ENCODE measurements around the gene OSBPL9. TPM values are rescaled to one million over a fixed set of nuclear protein-coding genes. Genes with fewer than 3 reads are reported as not detected.
"Not testable (repeated sequence)": the region's sequence is repeated elsewhere in the genome, so short reads cannot be mapped to it uniquely, and the experiment has no call there.

Gene OSBPL9
- total and polyA plus RNA-seq, 9 of the 15 experiments (the other 6 are each of a cell fraction or from before 2014, with no cell fraction given) = 43.9 to 217 (median 170) TPM

DNA sequence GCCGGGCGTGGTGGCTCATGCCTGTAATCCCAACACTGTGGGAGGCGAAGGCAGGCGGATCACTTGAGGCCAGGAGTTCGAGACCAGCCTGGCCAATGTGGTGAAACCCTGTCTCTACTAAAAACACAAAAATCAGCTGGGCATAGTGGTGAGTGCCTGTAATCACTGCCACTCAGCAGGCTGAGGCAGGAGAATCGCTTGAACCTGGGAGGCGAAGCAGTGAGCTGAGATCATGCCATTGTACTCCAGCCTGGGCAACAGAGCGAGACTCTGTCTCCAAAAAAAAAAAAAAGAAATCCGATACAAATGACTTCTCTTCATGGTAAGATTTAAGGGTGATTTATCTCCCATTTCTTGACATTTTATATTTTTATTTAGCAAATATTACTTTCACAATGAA, 202.1 kb downstream of the OSBPL9 start:
- FAIRE-seq; H2AFZ ChIP-seq (ENCODE audit: low read depth, low read length); H3K79me2 ChIP-seq (ENCODE audit: control insufficient read depth, insufficient read depth, low read length); H3K4me3 ChIP-seq; intact Hi-C loops (cut with micrococcal nuclease); ATAC-seq; in situ Hi-C loops (cut with MboI); H4K20me1 ChIP-seq (replicated peaks; ENCODE audit: control insufficient read depth, insufficient read depth, low read length); H3K27ac ChIP-seq (ENCODE audit: extremely low read depth, low read depth, low read length); H3K4me2 ChIP-seq (ENCODE audit: insufficient read depth, low read length); POLR2A ChIA-PET; CTCF ChIA-PET (ENCODE audit: low intra/inter-chr PET ratio); DNase-seq (ENCODE audit: extremely low read depth in 1 of 4, low spot score in 3 of 4); H3K9me1 ChIP-seq (ENCODE audit: control insufficient read depth, insufficient read depth, low read length); H3K9ac ChIP-seq (ENCODE audit: insufficient read depth in 1 of 2, low read depth in 2 of 2, low read length in 2 of 2); BruUV-seq (replicated peaks); H3K9me3 ChIP-seq (replicated peaks; ENCODE audit: control insufficient read depth, insufficient read depth, low read depth, low read length); H3K4me1 ChIP-seq (replicated peaks in 1 of 2; ENCODE audit: control insufficient read depth in 2 of 2, insufficient read depth in 2 of 2, low read length in 2 of 2); H3K27me3 ChIP-seq (ENCODE audit: control insufficient read depth in 2 of 2, insufficient read depth in 2 of 2, low read length in 2 of 2): not testable (repeated sequence)
- peaks cover 91% of the 10 kb centered on the region for H3K36me3 ChIP-seq (ENCODE audit: control insufficient read depth, insufficient read depth, low read length)
- WGBS (ENCODE audit: insufficient coverage, low coverage, missing lambda C conversion rate) = 95% methylated on average over 9 of the region's 9 CpGs

DNA sequence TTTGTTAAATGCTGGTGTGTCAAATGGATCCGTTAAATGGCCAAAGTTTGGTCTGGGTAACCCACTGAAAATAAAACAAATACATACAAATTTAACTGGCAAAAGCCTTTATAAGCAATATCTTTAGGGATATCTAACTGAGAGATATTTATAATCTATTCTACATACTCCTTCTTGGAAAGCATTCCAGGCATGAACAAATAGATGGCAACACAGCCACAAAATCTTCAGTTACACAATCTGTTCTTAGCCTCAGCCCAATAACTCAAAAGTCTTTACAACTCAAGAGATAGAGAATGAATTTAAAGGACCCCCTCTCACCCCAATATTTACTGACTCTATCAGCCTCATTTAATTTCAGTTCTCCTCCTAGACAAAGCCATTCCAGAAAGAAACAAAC, 202.9 kb downstream of the OSBPL9 start:
- no peak overlapping the region for H3K4me3 ChIP-seq
- ChIA-PET CTCF (ENCODE audit: low intra/inter-chr PET ratio) (no interaction called here), POLR2A (no interaction called here)
- no peaks in the 10 kb centered on the region for H3K9me1 ChIP-seq (ENCODE audit: control insufficient read depth, insufficient read depth, low read length)
- no peak overlapping the region for H2AFZ ChIP-seq (ENCODE audit: low read depth, low read length)
- H3K4me1 ChIP-seq (replicated peaks in 1 of 2; ENCODE audit: control insufficient read depth in 2 of 2, insufficient read depth in 2 of 2, low read length in 2 of 2) = no peaks in the 10 kb centered on the region
- H3K9me3 ChIP-seq (replicated peaks; ENCODE audit: control insufficient read depth, insufficient read depth, low read depth, low read length) = no peaks in the 10 kb centered on the region
- BruUV-seq (replicated peaks) = no TSS peak
- no peaks in the 10 kb centered on the region for H3K27me3 ChIP-seq (ENCODE audit: control insufficient read depth in 2 of 2, insufficient read depth in 2 of 2, low read length in 2 of 2)
- FAIRE-seq (no peak), ATAC-seq (no peak), DNase-seq (ENCODE audit: extremely low read depth in 1 of 4, low spot score in 3 of 4) (no peak)
- peaks cover 89% of the 10 kb centered on the region for H3K36me3 ChIP-seq (ENCODE audit: control insufficient read depth, insufficient read depth, low read length)
- H3K27ac ChIP-seq (ENCODE audit: extremely low read depth, low read depth, low read length) = no peak overlapping the region
- no peaks in the 10 kb centered on the region for H3K79me2 ChIP-seq (ENCODE audit: control insufficient read depth, insufficient read depth, low read length)
- WGBS (ENCODE audit: insufficient coverage, low coverage, missing lambda C conversion rate) = 93% methylated on average over 1 of the region's 1 CpG
- no peak overlapping the region for H3K9ac ChIP-seq (ENCODE audit: insufficient read depth in 1 of 2, low read depth in 2 of 2, low read length in 2 of 2)
- intact Hi-C loops (cut with micrococcal nuclease) (loop anchor here (10.0 kb wide), 1 partner anchor 185 kb away; no protein-coding TSS in a partner anchor), in situ Hi-C loops (cut with MboI) (no loop called here)
- no peak overlapping the region for H3K4me2 ChIP-seq (ENCODE audit: insufficient read depth, low read length)
- H4K20me1 ChIP-seq (replicated peaks; ENCODE audit: control insufficient read depth, insufficient read depth, low read length) = no peaks in the 10 kb centered on the region
- TF ChIP-seq, protein P1, sequence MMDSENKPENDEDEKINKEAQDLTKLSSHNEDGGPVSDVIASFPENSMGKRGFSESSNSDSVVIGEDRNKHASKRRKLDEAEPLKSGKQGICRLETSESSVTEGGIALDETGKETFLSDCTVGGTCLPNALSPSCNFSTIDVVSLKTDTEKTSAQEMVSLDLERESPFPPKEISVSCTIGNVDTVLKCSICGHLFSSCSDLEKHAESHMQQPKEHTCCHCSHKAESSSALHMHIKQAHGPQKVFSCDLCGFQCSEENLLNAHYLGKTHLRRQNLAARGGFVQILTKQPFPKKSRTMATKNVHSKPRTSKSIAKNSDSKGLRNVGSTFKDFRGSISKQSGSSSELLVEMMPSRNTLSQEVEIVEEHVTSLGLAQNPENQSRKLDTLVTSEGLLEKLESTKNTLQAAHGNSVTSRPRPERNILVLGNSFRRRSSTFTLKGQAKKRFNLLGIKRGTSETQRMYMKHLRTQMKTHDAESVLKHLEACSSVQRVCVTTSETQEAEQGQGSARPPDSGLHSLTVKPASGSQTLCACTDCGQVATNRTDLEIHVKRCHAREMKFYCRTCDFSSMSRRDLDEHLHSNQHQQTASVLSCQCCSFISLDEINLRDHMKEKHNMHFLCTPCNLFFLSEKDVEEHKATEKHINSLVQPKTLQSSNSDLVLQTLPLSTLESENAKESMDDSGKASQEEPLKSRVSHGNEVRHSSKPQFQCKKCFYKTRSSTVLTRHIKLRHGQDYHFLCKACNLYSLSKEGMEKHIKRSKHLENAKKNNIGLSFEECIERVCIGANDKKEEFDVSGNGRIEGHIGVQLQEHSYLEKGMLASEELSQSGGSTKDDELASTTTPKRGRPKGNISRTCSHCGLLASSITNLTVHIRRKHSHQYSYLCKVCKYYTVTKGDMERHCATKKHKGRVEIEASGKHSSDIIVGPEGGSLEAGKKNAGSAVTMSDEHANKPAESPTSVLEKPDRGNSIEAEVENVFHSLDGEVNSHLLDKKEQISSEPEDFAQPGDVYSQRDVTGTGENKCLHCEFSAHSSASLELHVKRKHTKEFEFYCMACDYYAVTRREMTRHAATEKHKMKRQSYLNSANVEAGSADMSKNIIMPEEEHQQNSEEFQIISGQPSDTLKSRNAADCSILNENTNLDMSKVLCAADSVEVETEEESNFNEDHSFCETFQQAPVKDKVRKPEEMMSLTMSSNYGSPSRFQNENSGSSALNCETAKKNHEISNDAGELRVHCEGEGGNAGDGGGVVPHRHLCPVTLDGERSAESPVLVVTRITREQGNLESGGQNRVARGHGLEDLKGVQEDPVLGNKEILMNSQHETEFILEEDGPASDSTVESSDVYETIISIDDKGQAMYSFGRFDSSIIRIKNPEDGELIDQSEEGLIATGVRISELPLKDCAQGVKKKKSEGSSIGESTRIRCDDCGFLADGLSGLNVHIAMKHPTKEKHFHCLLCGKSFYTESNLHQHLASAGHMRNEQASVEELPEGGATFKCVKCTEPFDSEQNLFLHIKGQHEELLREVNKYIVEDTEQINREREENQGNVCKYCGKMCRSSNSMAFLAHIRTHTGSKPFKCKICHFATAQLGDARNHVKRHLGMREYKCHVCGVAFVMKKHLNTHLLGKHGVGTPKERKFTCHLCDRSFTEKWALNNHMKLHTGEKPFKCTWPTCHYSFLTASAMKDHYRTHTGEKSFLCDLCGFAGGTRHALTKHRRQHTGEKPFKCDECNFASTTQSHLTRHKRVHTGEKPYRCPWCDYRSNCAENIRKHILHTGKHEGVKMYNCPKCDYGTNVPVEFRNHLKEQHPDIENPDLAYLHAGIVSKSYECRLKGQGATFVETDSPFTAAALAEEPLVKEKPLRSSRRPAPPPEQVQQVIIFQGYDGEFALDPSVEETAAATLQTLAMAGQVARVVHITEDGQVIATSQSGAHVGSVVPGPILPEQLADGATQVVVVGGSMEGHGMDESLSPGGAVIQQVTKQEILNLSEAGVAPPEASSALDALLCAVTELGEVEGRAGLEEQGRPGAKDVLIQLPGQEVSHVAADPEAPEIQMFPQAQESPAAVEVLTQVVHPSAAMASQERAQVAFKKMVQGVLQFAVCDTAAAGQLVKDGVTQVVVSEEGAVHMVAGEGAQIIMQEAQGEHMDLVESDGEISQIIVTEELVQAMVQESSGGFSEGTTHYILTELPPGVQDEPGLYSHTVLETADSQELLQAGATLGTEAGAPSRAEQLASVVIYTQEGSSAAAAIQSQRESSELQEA (IDR thresholded peaks at IDR 0.05; ENCODE audit: low read depth) = no peak
- TF ChIP-seq ZFX (CRISPR knock-in tag; IDR thresholded peaks at IDR 0.05) = no peak
